ENCODE results near the gene GPC6.

GRCh38 chr13:93732186-93732585 is 505.6 kb downstream of the GPC6 start:
- TF ChIP-seq CTCF (IDR thresholded peaks at IDR 0.05; ENCODE audit: low read depth, low read length, missing input control) (no peak), MAX (IDR thresholded peaks at IDR 0.05) (no peak), YY1 (IDR thresholded peaks at IDR 0.05) (no peak), TAF1 (conservative IDR thresholded peaks at IDR 0.05) (no peak), HNF4G (IDR thresholded peaks at IDR 0.05) (no peak)

Data from liver (tissue), 3 donors.